Panc1 (cell line): ENCODE data around the gene LRGUK.

ENCODE experiments used
- POLR2AphosphoS5 ChIP-seq: IDR thresholded peaks from 2 replicates; pipeline ENCODE4 v1.6.1; 2012; ENCODE audit warnings: mild to moderate bottlenecking, low read depth, low read length, moderate library complexity
- SIN3A ChIP-seq: IDR thresholded peaks from 2 replicates; pipeline ENCODE4 v1.6.1; 2012; ENCODE audit warnings: low read depth, mild to moderate bottlenecking, low read length, moderate library complexity, borderline replicate concordance; ENCODE audit not compliant: insufficient read depth
- TF ChIP-seq, protein P1 (sequence below): fragments of 450-650 bp; IDR thresholded peaks from 2 replicates; pipeline ENCODE4 v1.5.1; 2017; ENCODE audit warnings: mild to moderate bottlenecking
- TF ChIP-seq, protein P2 (sequence below), 2 experiments: IDR thresholded peaks; 2 replicates each; pipeline ENCODE4 v1.6.1; 2011 to 2012; ENCODE audit warnings: low read depth in 2 of 2, control low read depth in 1 of 2, low read length in 1 of 2, mild to moderate bottlenecking in 1 of 2, moderate library complexity in 1 of 2; ENCODE audit not compliant: insufficient read depth in 1 of 2

- TF ChIP-seq SIN3A (no peak), POLR2AphosphoS5 (no peak)
- TF ChIP-seq, protein P1, sequence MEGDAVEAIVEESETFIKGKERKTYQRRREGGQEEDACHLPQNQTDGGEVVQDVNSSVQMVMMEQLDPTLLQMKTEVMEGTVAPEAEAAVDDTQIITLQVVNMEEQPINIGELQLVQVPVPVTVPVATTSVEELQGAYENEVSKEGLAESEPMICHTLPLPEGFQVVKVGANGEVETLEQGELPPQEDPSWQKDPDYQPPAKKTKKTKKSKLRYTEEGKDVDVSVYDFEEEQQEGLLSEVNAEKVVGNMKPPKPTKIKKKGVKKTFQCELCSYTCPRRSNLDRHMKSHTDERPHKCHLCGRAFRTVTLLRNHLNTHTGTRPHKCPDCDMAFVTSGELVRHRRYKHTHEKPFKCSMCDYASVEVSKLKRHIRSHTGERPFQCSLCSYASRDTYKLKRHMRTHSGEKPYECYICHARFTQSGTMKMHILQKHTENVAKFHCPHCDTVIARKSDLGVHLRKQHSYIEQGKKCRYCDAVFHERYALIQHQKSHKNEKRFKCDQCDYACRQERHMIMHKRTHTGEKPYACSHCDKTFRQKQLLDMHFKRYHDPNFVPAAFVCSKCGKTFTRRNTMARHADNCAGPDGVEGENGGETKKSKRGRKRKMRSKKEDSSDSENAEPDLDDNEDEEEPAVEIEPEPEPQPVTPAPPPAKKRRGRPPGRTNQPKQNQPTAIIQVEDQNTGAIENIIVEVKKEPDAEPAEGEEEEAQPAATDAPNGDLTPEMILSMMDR: no peak
- TF ChIP-seq, protein P2, sequence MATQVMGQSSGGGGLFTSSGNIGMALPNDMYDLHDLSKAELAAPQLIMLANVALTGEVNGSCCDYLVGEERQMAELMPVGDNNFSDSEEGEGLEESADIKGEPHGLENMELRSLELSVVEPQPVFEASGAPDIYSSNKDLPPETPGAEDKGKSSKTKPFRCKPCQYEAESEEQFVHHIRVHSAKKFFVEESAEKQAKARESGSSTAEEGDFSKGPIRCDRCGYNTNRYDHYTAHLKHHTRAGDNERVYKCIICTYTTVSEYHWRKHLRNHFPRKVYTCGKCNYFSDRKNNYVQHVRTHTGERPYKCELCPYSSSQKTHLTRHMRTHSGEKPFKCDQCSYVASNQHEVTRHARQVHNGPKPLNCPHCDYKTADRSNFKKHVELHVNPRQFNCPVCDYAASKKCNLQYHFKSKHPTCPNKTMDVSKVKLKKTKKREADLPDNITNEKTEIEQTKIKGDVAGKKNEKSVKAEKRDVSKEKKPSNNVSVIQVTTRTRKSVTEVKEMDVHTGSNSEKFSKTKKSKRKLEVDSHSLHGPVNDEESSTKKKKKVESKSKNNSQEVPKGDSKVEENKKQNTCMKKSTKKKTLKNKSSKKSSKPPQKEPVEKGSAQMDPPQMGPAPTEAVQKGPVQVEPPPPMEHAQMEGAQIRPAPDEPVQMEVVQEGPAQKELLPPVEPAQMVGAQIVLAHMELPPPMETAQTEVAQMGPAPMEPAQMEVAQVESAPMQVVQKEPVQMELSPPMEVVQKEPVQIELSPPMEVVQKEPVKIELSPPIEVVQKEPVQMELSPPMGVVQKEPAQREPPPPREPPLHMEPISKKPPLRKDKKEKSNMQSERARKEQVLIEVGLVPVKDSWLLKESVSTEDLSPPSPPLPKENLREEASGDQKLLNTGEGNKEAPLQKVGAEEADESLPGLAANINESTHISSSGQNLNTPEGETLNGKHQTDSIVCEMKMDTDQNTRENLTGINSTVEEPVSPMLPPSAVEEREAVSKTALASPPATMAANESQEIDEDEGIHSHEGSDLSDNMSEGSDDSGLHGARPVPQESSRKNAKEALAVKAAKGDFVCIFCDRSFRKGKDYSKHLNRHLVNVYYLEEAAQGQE (IDR thresholded peaks at IDR 0.05; ENCODE audit: insufficient read depth in 1 of 2, low read depth in 2 of 2, low read length in 1 of 2): no peak
Measured at GRCh38 chr7:134122980-134123379, 4.2 kb upstream of the LRGUK start.
